ENCODE data around the gene DNHD1. TPM values are rescaled to one million over a fixed set of nuclear protein-coding genes. Genes with fewer than 3 reads are reported as not detected.

DNHD1 gene
- total RNA-seq, 1 donor from 2014 or later: 1.0 TPM

DNA sequence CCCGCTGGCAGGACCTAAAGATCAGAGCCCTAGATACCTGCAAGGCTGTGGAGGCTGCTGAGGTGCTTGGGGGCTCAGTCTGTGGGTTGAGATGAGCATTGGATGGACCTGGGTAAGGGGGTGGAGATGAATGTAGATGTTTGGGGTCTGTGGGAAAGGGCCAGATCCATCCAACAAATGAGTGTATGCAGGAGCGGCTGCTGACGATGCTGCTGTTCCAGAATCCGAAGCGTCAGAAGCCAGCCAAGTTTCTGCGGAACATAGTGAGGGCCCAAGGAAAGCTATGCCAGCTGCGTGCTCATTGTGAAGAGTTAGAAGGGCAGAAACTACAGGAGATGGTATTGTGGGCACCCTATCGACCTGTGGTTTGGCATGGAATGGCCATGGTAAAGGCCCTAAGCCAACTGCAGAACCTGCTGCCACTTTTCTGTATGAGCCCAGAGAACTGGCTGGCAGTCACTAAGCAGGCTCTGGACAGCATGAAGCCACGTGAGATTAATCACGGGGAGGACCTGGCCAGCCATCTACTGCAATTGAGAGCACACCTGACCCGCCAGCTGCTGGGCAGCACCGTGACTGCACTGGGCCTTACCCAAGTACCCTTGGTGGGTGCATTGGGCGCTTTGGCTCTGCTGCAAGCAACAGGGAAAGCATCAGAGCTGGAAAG lies 69.8 kb downstream of the DNHD1 start:
- no peak for DNase-seq (ENCODE audit: low read depth)
- TF ChIP-seq CTCF (conservative IDR thresholded peaks at IDR 0.05; ENCODE audit: low read depth, low read length): no peak
- H3K4me3 ChIP-seq (ENCODE audit: low read depth, low read length): no peak overlapping the region

DNA sequence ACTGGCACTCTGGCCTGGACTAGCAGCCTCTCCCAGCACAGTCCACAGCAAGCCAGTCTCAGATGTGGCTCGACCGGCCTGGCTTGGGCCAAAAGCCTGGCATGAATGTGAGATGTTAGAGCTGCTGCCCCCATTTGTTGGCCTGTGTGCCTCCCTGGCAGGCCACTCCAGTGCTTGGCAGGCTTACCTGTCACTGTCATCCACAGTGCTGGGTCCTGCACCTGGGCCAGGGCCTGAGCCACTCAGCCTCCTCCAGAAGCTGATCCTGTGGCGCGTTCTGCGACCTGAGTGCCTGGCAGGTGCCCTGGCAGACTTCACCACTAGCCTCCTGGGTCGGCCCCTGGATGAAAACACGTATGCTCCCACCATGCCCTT lies 70.3 kb downstream of the DNHD1 start:
- no peak for TF ChIP-seq CTCF (conservative IDR thresholded peaks at IDR 0.05; ENCODE audit: low read depth, low read length)
- DNase-seq (ENCODE audit: low read depth): no peak
- H3K4me3 ChIP-seq (ENCODE audit: low read depth, low read length): no peak overlapping the region

DNA sequence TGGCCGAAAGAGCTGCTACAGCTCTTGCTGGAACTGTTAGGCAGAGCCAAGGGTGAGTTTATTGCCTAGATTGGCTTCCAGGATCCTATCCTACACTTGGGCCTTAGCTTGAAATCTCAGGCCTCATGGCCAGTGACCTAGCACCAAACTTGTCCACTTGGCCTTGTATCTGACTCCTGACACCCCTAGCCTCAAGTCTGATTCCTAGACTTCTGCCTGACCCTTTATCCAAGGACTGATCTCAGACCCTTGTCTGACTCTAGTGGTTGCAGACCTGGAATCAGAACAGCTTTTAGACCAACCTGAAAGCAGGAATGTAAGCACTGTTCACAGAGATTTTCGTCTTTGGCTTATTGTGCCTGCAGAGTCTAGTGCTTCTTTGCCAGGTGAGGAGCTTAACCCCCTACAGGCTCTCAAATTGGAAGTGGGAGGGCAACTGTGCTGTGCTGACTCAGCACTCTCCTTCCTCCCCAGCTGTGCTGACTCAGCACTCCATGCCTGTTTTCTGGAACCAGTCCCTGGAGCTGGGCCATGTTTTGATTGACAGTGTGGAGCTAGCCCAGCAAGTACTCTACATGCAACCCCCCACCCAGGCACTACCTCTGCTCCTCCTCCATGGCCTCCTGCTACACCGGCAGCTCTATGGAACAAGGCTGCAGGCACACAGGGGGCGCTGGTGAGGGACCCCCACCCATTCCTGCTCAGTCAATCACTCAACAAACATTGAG lies 71.3 kb downstream of the DNHD1 start:
- no peak overlapping the region for H3K4me3 ChIP-seq (ENCODE audit: low read depth, low read length)
- peak; percentile 12 for TF ChIP-seq CTCF (conservative IDR thresholded peaks at IDR 0.05; ENCODE audit: low read depth, low read length)
- DNase-seq (ENCODE audit: low read depth): no peak

DNA sequence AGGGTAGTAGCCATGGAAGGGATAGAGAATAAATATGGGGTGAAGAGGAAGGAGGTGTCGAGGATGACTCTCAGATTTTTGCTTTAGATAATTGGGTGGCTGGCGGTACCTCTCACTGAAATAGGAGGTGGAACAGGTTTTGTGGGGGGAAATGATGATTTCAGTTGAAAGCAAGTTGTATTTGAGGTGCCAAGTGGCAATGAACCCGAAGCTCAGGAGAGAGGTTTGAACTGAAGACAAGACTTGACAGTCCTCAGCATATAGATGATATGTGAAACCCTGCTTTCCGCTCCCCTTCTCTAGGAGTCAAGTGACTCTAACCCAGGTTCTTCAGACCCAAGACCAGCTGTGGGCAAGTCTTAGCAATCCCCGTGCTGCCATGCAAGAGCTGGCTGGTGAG lies 72.6 kb downstream of the DNHD1 start:
- TF ChIP-seq CTCF (conservative IDR thresholded peaks at IDR 0.05; ENCODE audit: low read depth, low read length): no peak
- DNase-seq (ENCODE audit: low read depth): no peak
- H3K4me3 ChIP-seq (ENCODE audit: low read depth, low read length): no peak overlapping the region

DNA sequence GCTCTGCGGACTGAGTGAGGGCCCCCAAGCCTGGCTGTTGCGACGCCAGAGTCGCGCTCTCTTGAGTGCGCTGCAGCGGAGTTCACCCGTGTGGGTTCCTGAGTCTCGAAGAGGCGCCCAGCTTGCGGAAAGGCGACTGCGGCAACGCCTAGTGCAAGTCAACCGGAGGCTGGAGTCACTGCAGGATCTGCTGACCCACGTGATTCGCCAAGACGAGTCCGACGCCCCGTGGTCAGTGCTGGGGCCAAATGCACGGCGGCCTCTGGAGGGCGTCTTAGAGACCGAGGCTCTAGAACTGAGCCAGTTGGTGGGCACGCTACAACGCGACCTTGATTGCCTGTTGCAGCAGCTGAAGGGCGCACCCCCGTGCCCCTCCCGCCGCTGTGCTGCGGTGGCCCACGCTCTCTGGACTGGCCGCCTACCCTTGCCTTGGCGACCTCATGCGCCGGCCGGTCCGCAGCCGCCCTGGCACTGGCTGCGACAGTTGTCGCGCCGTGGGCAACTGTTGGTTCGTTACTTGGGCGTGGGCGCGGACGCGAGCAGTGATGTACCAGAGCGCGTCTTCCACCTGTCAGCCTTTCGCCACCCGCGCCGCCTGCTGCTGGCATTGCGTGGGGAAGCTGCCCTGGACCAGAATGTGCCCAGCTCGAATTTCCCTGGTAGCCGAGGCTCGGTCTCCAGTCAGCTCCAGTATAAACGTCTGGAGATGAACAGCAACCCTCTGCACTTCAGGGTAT lies 73.8 kb downstream of the DNHD1 start:
- TF ChIP-seq CTCF (conservative IDR thresholded peaks at IDR 0.05; ENCODE audit: low read depth, low read length): no peak
- no peak for DNase-seq (ENCODE audit: low read depth)
- H3K4me3 ChIP-seq (ENCODE audit: low read depth, low read length): no peak overlapping the region

DNA sequence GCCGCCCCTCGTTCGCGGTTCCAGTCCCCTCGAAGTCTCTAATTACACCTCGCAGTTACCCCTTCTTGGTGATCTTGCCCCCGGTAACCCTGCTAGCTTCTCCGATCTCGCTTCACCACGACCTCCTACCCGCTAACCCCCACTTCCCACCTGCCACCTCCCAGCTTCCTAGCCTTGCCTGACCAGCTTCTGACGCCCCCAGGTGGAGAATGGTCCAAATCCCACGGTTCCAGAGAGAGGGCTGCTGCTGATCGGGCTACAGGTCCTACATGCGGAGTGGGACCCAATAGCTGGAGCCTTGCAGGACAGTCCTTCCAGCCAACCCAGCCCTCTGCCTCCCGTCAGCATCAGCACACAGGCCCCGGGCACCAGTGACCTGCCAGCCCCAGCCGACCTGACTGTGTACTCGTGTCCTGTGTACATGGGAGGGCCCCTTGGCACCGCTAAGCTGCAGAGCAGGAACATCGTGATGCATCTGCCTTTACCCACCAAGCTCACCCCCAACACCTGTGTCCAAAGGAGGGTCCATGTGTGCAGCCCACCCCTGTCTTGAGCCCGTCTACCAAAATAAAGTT lies 74.4 kb downstream of the DNHD1 start:
- DNase-seq (ENCODE audit: low read depth): no peak
- H3K4me3 ChIP-seq (ENCODE audit: low read depth, low read length): no peak overlapping the region
- no peak for TF ChIP-seq CTCF (conservative IDR thresholded peaks at IDR 0.05; ENCODE audit: low read depth, low read length)
